MCF 10A (cell line): ENCODE measurements around the gene GRAP. TPM values are rescaled to one million over a fixed set of nuclear protein-coding genes. Genes with fewer than 3 reads are reported as not detected.

Source experiments
- BruUV-seq: library from RNA; stranded (reverse); fragments of 400-500 nt; replicated peaks from 2 replicates; lab custom pipeline; 2021; lab: Mats Ljungman, UMichigan
- CTCF ChIA-PET: fragments of 300-600 bp; sonication (Branson Sonifier 250); formaldehyde crosslinking; extraction: SDS; loops from one replicate; lab custom pipeline; 2021; ENCODE audit warnings: antibody characterized with exemption, inconsistent platforms; lab: Yijun Ruan, JAX
- POLR2A ChIA-PET: fragments of 300-600, 350-650 bp; sonication (Branson Sonifier 250); formaldehyde crosslinking; extraction: SDS; loops from one replicate; lab custom pipeline; 2020; ENCODE audit warnings: antibody characterized with exemption, inconsistent platforms; lab: Yijun Ruan, JAX
- DNase-seq: peaks from one replicate; pipeline ENCODE4 v3.0.0-alpha.2; 2018; ENCODE audit not compliant: unreplicated experiment
- H3K27ac Mint-ChIP-seq: one replicate; pipeline ENCODE4 v1.8.0; 2022; ENCODE audit warnings: mild to moderate bottlenecking, low read depth, mixed read lengths; ENCODE audit not compliant: unreplicated experiment
- H3K27me3 Mint-ChIP-seq: one replicate; pipeline ENCODE4 v1.8.0; 2022; ENCODE audit warnings: mixed read lengths; ENCODE audit not compliant: insufficient read depth, unreplicated experiment
- H3K36me3 Mint-ChIP-seq: one replicate; pipeline ENCODE4 v1.8.0; 2022; ENCODE audit warnings: mild to moderate bottlenecking, moderate library complexity, mixed read lengths; ENCODE audit not compliant: insufficient read depth, unreplicated experiment
- H3K4me1 Mint-ChIP-seq: one replicate; pipeline ENCODE4 v1.8.0; 2022; ENCODE audit warnings: mixed read lengths; ENCODE audit not compliant: insufficient read depth, unreplicated experiment
- H3K4me3 Mint-ChIP-seq: one replicate; pipeline ENCODE4 v1.8.0; 2022; ENCODE audit warnings: mild to moderate bottlenecking, moderate library complexity, mixed read lengths; ENCODE audit not compliant: unreplicated experiment
- H3K9me3 Mint-ChIP-seq: one replicate; pipeline ENCODE4 v1.8.0; 2022; ENCODE audit warnings: mixed read lengths; ENCODE audit not compliant: unreplicated experiment
- intact Hi-C: fragments of 100-400 bp; cut with micrococcal nuclease; formaldehyde crosslinking; loops from 2 replicates; pipeline ENCODE4 v1.14.1; 2022
- total RNA-seq: library from RNA; stranded (reverse); gene quantifications from 2 replicates; pipeline ENCODE4 v1.2.3, GENCODE V29; 2022
- TF ChIP-seq, protein P1 (sequence below): fragments of 200-600 bp; IDR thresholded peaks from one replicate; pipeline ENCODE4 v1.8.0; 2022; ENCODE audit warnings: antibody characterized with exemption, mild to moderate bottlenecking; ENCODE audit not compliant: unreplicated experiment

Gene GRAP
- total RNA-seq, 1 experiment from 2014 or later, result not detected

DNA sequence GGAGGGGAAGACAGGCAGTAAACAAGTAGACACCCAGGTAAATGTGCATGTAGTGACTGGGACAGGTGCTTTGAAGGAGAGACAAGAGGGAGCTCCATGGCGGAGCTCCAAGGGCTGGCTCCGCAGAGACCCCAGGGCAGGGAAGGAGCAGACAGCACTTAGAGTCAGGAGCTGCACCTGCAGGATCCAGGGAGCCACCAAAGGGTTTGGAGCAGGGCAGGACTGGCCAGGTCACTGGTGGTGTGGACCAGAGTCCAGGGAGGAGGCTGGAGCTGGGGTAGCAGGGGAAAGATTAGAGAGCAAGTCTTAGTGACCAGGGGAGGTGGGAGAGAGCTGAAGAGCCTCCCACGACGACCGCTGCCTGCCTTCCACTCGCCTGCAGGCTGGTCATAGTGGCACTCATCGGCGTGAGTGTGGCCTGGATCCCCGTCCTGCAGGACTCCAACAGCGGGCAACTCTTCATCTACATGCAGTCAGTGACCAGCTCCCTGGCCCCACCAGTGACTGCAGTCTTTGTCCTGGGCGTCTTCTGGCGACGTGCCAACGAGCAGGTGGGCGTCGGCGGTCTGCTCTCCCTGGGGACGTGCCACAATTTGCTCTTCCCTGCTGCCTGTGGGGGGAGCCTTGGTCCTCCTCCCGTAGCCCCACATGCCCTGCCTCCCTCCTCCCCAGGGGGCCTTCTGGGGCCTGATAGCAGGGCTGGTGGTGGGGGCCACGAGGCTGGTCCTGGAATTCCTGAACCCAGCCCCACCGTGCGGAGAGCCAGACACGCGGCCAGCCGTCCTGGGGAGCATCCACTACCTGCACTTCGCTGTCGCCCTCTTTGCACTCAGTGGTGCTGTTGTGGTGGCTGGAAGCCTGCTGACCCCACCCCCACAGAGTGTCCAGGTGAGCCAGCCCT lies 27.5 kb downstream of the GRAP start:
- peaks cover 16% of the 10 kb centered on the region for H3K4me1 Mint-ChIP-seq
- POLR2A ChIA-PET, result interaction anchor here (0.8 to 1.3 kb wide), 2 partner anchors 12 to 14 kb away, joined by 3 to 6 read pairs; partner anchors contain the start of gene FAM83G
- no TSS peak for BruUV-seq
- H3K36me3 Mint-ChIP-seq, result no peaks in the 10 kb centered on the region
- H3K27ac Mint-ChIP-seq, result no peak overlapping the region
- no peak for DNase-seq
- CTCF ChIA-PET, result interaction anchor here (0.7 to 0.8 kb wide), 2 partner anchors 51 to 274 kb away, joined by 3 to 4 read pairs; no protein-coding TSS in a partner anchor
- H3K9me3 Mint-ChIP-seq, result no peaks in the 10 kb centered on the region
- no peak overlapping the region for H3K4me3 Mint-ChIP-seq
- H3K27me3 Mint-ChIP-seq, result no peaks in the 10 kb centered on the region
- TF ChIP-seq, protein P1, sequence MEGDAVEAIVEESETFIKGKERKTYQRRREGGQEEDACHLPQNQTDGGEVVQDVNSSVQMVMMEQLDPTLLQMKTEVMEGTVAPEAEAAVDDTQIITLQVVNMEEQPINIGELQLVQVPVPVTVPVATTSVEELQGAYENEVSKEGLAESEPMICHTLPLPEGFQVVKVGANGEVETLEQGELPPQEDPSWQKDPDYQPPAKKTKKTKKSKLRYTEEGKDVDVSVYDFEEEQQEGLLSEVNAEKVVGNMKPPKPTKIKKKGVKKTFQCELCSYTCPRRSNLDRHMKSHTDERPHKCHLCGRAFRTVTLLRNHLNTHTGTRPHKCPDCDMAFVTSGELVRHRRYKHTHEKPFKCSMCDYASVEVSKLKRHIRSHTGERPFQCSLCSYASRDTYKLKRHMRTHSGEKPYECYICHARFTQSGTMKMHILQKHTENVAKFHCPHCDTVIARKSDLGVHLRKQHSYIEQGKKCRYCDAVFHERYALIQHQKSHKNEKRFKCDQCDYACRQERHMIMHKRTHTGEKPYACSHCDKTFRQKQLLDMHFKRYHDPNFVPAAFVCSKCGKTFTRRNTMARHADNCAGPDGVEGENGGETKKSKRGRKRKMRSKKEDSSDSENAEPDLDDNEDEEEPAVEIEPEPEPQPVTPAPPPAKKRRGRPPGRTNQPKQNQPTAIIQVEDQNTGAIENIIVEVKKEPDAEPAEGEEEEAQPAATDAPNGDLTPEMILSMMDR, result no peak
- intact Hi-C loops, result no loop called here

DNA sequence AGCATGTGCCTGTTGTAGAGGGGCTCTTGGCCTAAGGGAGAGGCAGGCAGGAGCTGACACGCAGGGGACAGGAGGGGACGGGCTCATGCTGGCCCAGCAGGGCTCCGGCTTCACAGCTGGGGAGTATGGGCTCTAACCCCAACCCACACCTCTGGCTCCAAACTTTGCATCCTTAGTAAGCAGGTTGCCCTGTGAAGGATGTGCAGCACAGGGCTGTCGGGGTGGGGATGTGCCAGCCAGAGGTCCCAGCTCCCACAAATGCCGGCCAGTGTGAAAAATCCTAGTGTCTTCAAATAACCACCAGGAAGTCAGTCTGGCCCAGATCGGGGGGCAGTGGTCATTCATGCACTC lies 28.2 kb downstream of the GRAP start:
- intact Hi-C loops, result no loop called here
- no peak overlapping the region for H3K4me3 Mint-ChIP-seq

DNA sequence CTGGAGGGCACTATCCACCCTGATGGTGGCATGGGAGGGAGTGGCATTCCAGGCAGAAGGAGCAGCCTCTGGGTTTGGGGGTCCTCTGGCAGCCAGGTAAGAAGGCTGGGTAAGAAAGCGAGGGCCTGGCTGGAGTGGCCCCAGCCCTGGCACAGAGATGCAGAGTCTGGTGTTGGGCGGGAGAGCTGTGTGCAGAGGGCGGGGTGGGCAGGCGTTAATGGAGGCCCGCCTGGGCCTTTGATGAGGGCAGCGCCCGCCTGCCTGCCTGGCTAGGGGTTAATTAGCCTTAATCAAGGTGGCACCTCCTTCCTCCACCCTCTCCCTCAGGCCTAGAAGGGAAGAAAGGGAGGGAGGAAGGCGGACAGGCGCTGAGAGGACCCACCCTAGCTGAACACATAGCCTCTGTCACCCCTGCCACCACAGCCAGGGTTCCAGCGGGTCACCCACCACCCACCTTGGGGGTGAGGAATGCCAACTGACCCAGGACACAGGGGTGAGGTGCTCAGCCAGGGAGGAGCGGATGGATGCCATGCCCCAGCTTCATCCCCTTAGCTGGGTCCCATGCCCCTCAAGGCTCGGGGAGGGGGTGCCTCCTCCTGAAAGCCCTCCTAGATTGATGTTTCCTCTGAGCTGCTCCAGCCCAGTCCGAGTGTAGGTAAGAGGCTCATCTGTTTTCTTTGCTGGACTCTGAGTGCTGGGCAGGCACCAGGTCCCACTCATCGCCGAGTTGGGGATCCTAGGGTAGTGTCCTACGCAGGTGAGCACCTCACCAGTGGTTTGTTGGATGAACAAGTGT lies 28.8 kb downstream of the GRAP start:
- intact Hi-C loops, result no loop called here

More for the DNA sequence above, 28.2 kb downstream of the GRAP start:
- no peaks in the 10 kb centered on the region for H3K9me3 Mint-ChIP-seq
- no peaks in the 10 kb centered on the region for H3K36me3 Mint-ChIP-seq
- H3K4me1 Mint-ChIP-seq, result peaks cover 16% of the 10 kb centered on the region
- BruUV-seq, result no TSS peak
- TF ChIP-seq, protein P1, result no peak
- no peak overlapping the region for H3K27ac Mint-ChIP-seq
- no peaks in the 10 kb centered on the region for H3K27me3 Mint-ChIP-seq
- POLR2A ChIA-PET, result interaction anchor here (0.8 to 1.3 kb wide), 2 partner anchors 11 to 14 kb away, joined by 3 to 6 read pairs; partner anchors contain the start of gene FAM83G
- DNase-seq, result no peak
- CTCF ChIA-PET, result interaction anchor here (0.8 to 1.1 kb wide), 2 partner anchors 50 to 57 kb away, joined by 3 to 4 read pairs; no protein-coding TSS in a partner anchor

More for the DNA sequence above, 28.8 kb downstream of the GRAP start:
- BruUV-seq, result no TSS peak
- H3K4me3 Mint-ChIP-seq, result no peak overlapping the region
- no peaks in the 10 kb centered on the region for H3K9me3 Mint-ChIP-seq
- H3K27ac Mint-ChIP-seq, result no peak overlapping the region
- TF ChIP-seq, protein P1, result no peak
- ChIA-PET POLR2A (interaction anchor here (0.8 to 1.3 kb wide), 2 partner anchors 11 to 13 kb away, joined by 3 to 6 read pairs; partner anchors contain the start of gene FAM83G), CTCF (interaction anchor here (1.1 kb wide), 1 partner anchor 57 kb away, joined by 4 read pairs; no protein-coding TSS in a partner anchor)
- peaks cover 16% of the 10 kb centered on the region for H3K4me1 Mint-ChIP-seq
- no peak for DNase-seq
- H3K27me3 Mint-ChIP-seq, result no peaks in the 10 kb centered on the region
- no peaks in the 10 kb centered on the region for H3K36me3 Mint-ChIP-seq
